ENCODE measurements around the gene MSI2.
A peak's percentile ranks its signal among the peaks of the same experiment; 100 is the strongest.

MSI2 gene

GRCh38 chr17:57236686-57237299, 19.5 kb upstream of the MSI2 start:
- H3K4me1 ChIP-seq (ENCODE audit: control insufficient read depth, low read depth, low read length) = no peaks in the 10 kb centered on the region
- H3K4ac ChIP-seq (ENCODE audit: low read depth, low read length) = no peak overlapping the region
- no peak overlapping the region for H3K23ac ChIP-seq (ENCODE audit: low read length)
- H2BK120ac ChIP-seq (ENCODE audit: low read depth, low read length) = no peak overlapping the region
- no peak overlapping the region for H3K56ac ChIP-seq (ENCODE audit: low read length)
- no peak overlapping the region for H2BK5ac ChIP-seq (ENCODE audit: low read length)
- H2AK5ac ChIP-seq (ENCODE audit: low read length) = no peak overlapping the region
- H3K27me3 ChIP-seq (ENCODE audit: insufficient read depth, low read length, poor library complexity) = no peaks in the 10 kb centered on the region
- no peak overlapping the region for H4K8ac ChIP-seq (ENCODE audit: low read depth, low read length)
- H3K4me3 ChIP-seq (ENCODE audit: low read length) = no peak overlapping the region
- no peak overlapping the region for H2BK15ac ChIP-seq (replicated peaks; ENCODE audit: low read depth)
- no peak overlapping the region for H3K4me2 ChIP-seq (ENCODE audit: low read length)
- H4K5ac ChIP-seq (ENCODE audit: low read length) = no peak overlapping the region
- H3K27ac ChIP-seq (ENCODE audit: low read depth, low read length) = no peak overlapping the region
- H3K79me1 ChIP-seq (ENCODE audit: low read length) = no peaks in the 10 kb centered on the region
- H3K9ac ChIP-seq (ENCODE audit: low read length) = no peak overlapping the region
- no peaks in the 10 kb centered on the region for H3K79me2 ChIP-seq (ENCODE audit: control insufficient read depth, insufficient read depth, low read length)
- no peak overlapping the region for H3K18ac ChIP-seq (ENCODE audit: low read length)
- no CpG with 5 or more reads among the region's 5 CpGs for WGBS (ENCODE audit: extremely low coverage, insufficient coverage, low lambda C conversion rate)
- no peak for DNase-seq
- H3K36me3 ChIP-seq (ENCODE audit: control insufficient read depth, insufficient read depth, low read length) = no peaks in the 10 kb centered on the region

GRCh38 chr17:57240648-57241047, 15.7 kb upstream of the MSI2 start:
- WGBS (ENCODE audit: extremely low coverage, insufficient coverage, low lambda C conversion rate) = no CpG with 5 or more reads among the region's 3 CpGs
- no peak overlapping the region for H4K5ac ChIP-seq (ENCODE audit: low read length)
- H2BK5ac ChIP-seq (ENCODE audit: low read length) = no peak overlapping the region
- H3K36me3 ChIP-seq (ENCODE audit: control insufficient read depth, insufficient read depth, low read length) = no peaks in the 10 kb centered on the region
- no peak overlapping the region for H3K4ac ChIP-seq (ENCODE audit: low read depth, low read length)
- no peak overlapping the region for H2BK120ac ChIP-seq (ENCODE audit: low read depth, low read length)
- H2BK15ac ChIP-seq (replicated peaks; ENCODE audit: low read depth) = no peak overlapping the region
- DNase-seq = no peak
- H3K27ac ChIP-seq (ENCODE audit: low read depth, low read length) = no peak overlapping the region
- H2AK5ac ChIP-seq (ENCODE audit: low read length) = no peak overlapping the region
- H3K79me1 ChIP-seq (ENCODE audit: low read length) = no peaks in the 10 kb centered on the region
- H3K56ac ChIP-seq (ENCODE audit: low read length) = no peak overlapping the region
- no peak overlapping the region for H3K4me3 ChIP-seq (ENCODE audit: low read length)
- H3K79me2 ChIP-seq (ENCODE audit: control insufficient read depth, insufficient read depth, low read length) = no peaks in the 10 kb centered on the region
- no peak overlapping the region for H4K8ac ChIP-seq (ENCODE audit: low read depth, low read length)
- H3K4me1 ChIP-seq (ENCODE audit: control insufficient read depth, low read depth, low read length) = no peaks in the 10 kb centered on the region
- no peaks in the 10 kb centered on the region for H3K27me3 ChIP-seq (ENCODE audit: insufficient read depth, low read length, poor library complexity)
- no peak overlapping the region for H3K23ac ChIP-seq (ENCODE audit: low read length)
- H3K9ac ChIP-seq (ENCODE audit: low read length) = no peak overlapping the region
- no peak overlapping the region for H3K18ac ChIP-seq (ENCODE audit: low read length)
- H3K4me2 ChIP-seq (ENCODE audit: low read length) = no peak overlapping the region

GRCh38 chr17:57242148-57242547, 14.2 kb upstream of the MSI2 start:
- no CpG with 5 or more reads among the region's 7 CpGs for WGBS (ENCODE audit: extremely low coverage, insufficient coverage, low lambda C conversion rate)

GRCh38 chr17:57243171-57243622, 13.1 kb upstream of the MSI2 start:
- no peak overlapping the region for H4K8ac ChIP-seq (ENCODE audit: low read depth, low read length)
- H2AK5ac ChIP-seq (ENCODE audit: low read length) = no peak overlapping the region
- no peak overlapping the region for H4K5ac ChIP-seq (ENCODE audit: low read length)
- H3K79me1 ChIP-seq (ENCODE audit: low read length) = no peaks in the 10 kb centered on the region
- no peak overlapping the region for H2BK5ac ChIP-seq (ENCODE audit: low read length)
- no peak overlapping the region for H3K23ac ChIP-seq (ENCODE audit: low read length)
- no peaks in the 10 kb centered on the region for H3K36me3 ChIP-seq (ENCODE audit: control insufficient read depth, insufficient read depth, low read length)
- H3K4me2 ChIP-seq (ENCODE audit: low read length) = no peak overlapping the region
- no peaks in the 10 kb centered on the region for H3K4me1 ChIP-seq (ENCODE audit: control insufficient read depth, low read depth, low read length)
- no peak overlapping the region for H3K56ac ChIP-seq (ENCODE audit: low read length)
- WGBS (ENCODE audit: extremely low coverage, insufficient coverage, low lambda C conversion rate) = no CpG with 5 or more reads among the region's 13 CpGs
- H2BK15ac ChIP-seq (replicated peaks; ENCODE audit: low read depth) = no peak overlapping the region
- H3K27ac ChIP-seq (ENCODE audit: low read depth, low read length) = no peak overlapping the region
- no peak overlapping the region for H3K4me3 ChIP-seq (ENCODE audit: low read length)
- H3K4ac ChIP-seq (ENCODE audit: low read depth, low read length) = no peak overlapping the region
- H2BK120ac ChIP-seq (ENCODE audit: low read depth, low read length) = no peak overlapping the region
- H3K79me2 ChIP-seq (ENCODE audit: control insufficient read depth, insufficient read depth, low read length) = no peaks in the 10 kb centered on the region
- peak; percentile 71 for DNase-seq
- H3K18ac ChIP-seq (ENCODE audit: low read length) = no peak overlapping the region
- H3K27me3 ChIP-seq (ENCODE audit: insufficient read depth, low read length, poor library complexity) = no peaks in the 10 kb centered on the region
- no peak overlapping the region for H3K9ac ChIP-seq (ENCODE audit: low read length)

More at GRCh38 chr17:57242148-57242547, 14.2 kb upstream of the MSI2 start:
- no peak overlapping the region for H2AK5ac ChIP-seq (ENCODE audit: low read length)
- H3K4me1 ChIP-seq (ENCODE audit: control insufficient read depth, low read depth, low read length) = no peaks in the 10 kb centered on the region
- H3K23ac ChIP-seq (ENCODE audit: low read length) = no peak overlapping the region
- no peak overlapping the region for H3K4ac ChIP-seq (ENCODE audit: low read depth, low read length)
- H3K79me1 ChIP-seq (ENCODE audit: low read length) = no peaks in the 10 kb centered on the region
- no peak overlapping the region for H2BK15ac ChIP-seq (replicated peaks; ENCODE audit: low read depth)
- no peaks in the 10 kb centered on the region for H3K27me3 ChIP-seq (ENCODE audit: insufficient read depth, low read length, poor library complexity)
- no peaks in the 10 kb centered on the region for H3K79me2 ChIP-seq (ENCODE audit: control insufficient read depth, insufficient read depth, low read length)
- H3K27ac ChIP-seq (ENCODE audit: low read depth, low read length) = no peak overlapping the region
- H2BK5ac ChIP-seq (ENCODE audit: low read length) = no peak overlapping the region
- H3K4me3 ChIP-seq (ENCODE audit: low read length) = no peak overlapping the region
- DNase-seq = no peak
- no peak overlapping the region for H4K8ac ChIP-seq (ENCODE audit: low read depth, low read length)
- no peak overlapping the region for H2BK120ac ChIP-seq (ENCODE audit: low read depth, low read length)
- H3K36me3 ChIP-seq (ENCODE audit: control insufficient read depth, insufficient read depth, low read length) = no peaks in the 10 kb centered on the region
- H3K56ac ChIP-seq (ENCODE audit: low read length) = no peak overlapping the region
- H3K18ac ChIP-seq (ENCODE audit: low read length) = no peak overlapping the region
- no peak overlapping the region for H4K5ac ChIP-seq (ENCODE audit: low read length)
- H3K9ac ChIP-seq (ENCODE audit: low read length) = no peak overlapping the region
- no peak overlapping the region for H3K4me2 ChIP-seq (ENCODE audit: low read length)

GRCh38 chr17:57245786-57246185, 10.5 kb upstream of the MSI2 start:
- no peaks in the 10 kb centered on the region for H3K4me1 ChIP-seq (ENCODE audit: control insufficient read depth, low read depth, low read length)

GRCh38 chr17:57246257-57246656, 10.1 kb upstream of the MSI2 start:
- no peak overlapping the region for H3K56ac ChIP-seq (ENCODE audit: low read length)
- H3K79me1 ChIP-seq (ENCODE audit: low read length) = no peaks in the 10 kb centered on the region
- no peaks in the 10 kb centered on the region for H3K36me3 ChIP-seq (ENCODE audit: control insufficient read depth, insufficient read depth, low read length)
- H2AK5ac ChIP-seq (ENCODE audit: low read length) = no peak overlapping the region
- no peak overlapping the region for H4K8ac ChIP-seq (ENCODE audit: low read depth, low read length)
- no peak overlapping the region for H3K9ac ChIP-seq (ENCODE audit: low read length)
- H3K27ac ChIP-seq (ENCODE audit: low read depth, low read length) = no peak overlapping the region
- H3K23ac ChIP-seq (ENCODE audit: low read length) = no peak overlapping the region
- no peaks in the 10 kb centered on the region for H3K4me1 ChIP-seq (ENCODE audit: control insufficient read depth, low read depth, low read length)
- H3K4ac ChIP-seq (ENCODE audit: low read depth, low read length) = no peak overlapping the region
- no peak overlapping the region for H3K4me3 ChIP-seq (ENCODE audit: low read length)
- H2BK5ac ChIP-seq (ENCODE audit: low read length) = no peak overlapping the region
- no peak overlapping the region for H2BK15ac ChIP-seq (replicated peaks; ENCODE audit: low read depth)
- DNase-seq = no peak
- WGBS (ENCODE audit: extremely low coverage, insufficient coverage, low lambda C conversion rate) = no CpG with 5 or more reads among the region's 3 CpGs
- no peak overlapping the region for H4K5ac ChIP-seq (ENCODE audit: low read length)
- H3K4me2 ChIP-seq (ENCODE audit: low read length) = no peak overlapping the region
- no peak overlapping the region for H3K18ac ChIP-seq (ENCODE audit: low read length)
- H3K27me3 ChIP-seq (ENCODE audit: insufficient read depth, low read length, poor library complexity) = no peaks in the 10 kb centered on the region
- H3K79me2 ChIP-seq (ENCODE audit: control insufficient read depth, insufficient read depth, low read length) = no peaks in the 10 kb centered on the region
- no peak overlapping the region for H2BK120ac ChIP-seq (ENCODE audit: low read depth, low read length)

More at GRCh38 chr17:57245786-57246185, 10.5 kb upstream of the MSI2 start:
- Histone ChIP-seq H3K4me3 (ENCODE audit: low read length) (no peak overlapping the region), H4K5ac (ENCODE audit: low read length) (no peak overlapping the region), H3K4ac (ENCODE audit: low read depth, low read length) (no peak overlapping the region), H3K18ac (ENCODE audit: low read length) (no peak overlapping the region), H2BK15ac (replicated peaks; ENCODE audit: low read depth) (no peak overlapping the region), H3K9ac (ENCODE audit: low read length) (no peak overlapping the region), H3K56ac (ENCODE audit: low read length) (no peak overlapping the region), H2BK120ac (ENCODE audit: low read depth, low read length) (no peak overlapping the region), H3K79me2 (ENCODE audit: control insufficient read depth, insufficient read depth, low read length) (no peaks in the 10 kb centered on the region), H3K4me2 (ENCODE audit: low read length) (no peak overlapping the region), H3K27me3 (ENCODE audit: insufficient read depth, low read length, poor library complexity) (no peaks in the 10 kb centered on the region), H4K8ac (ENCODE audit: low read depth, low read length) (no peak overlapping the region), H3K79me1 (ENCODE audit: low read length) (no peaks in the 10 kb centered on the region), H3K27ac (ENCODE audit: low read depth, low read length) (no peak overlapping the region), H3K36me3 (ENCODE audit: control insufficient read depth, insufficient read depth, low read length) (no peaks in the 10 kb centered on the region), H2BK5ac (ENCODE audit: low read length) (no peak overlapping the region), H3K23ac (ENCODE audit: low read length) (no peak overlapping the region), H2AK5ac (ENCODE audit: low read length) (no peak overlapping the region)
- DNase-seq = no peak
- WGBS (ENCODE audit: extremely low coverage, insufficient coverage, low lambda C conversion rate) = no CpG with 5 or more reads among the region's 10 CpGs
